IMR-90 (cell line): Measurements from ENCODE around the gene MALAT1. TPM values are rescaled to one million over a fixed set of nuclear protein-coding genes. Genes with fewer than 3 reads are reported as not detected.

ENCODE experiments used
- CEBPB ChIP-seq: IDR thresholded peaks from 2 replicates; pipeline ENCODE4 v1.6.1; 2012; ENCODE audit warnings: low read depth, low read length, improper control_type of control experiment
- CHD1 ChIP-seq: IDR thresholded peaks from 2 replicates; pipeline ENCODE4 v1.6.1; 2012; ENCODE audit warnings: low read depth, low read length, improper control_type of control experiment
- RCOR1 ChIP-seq: IDR thresholded peaks from 2 replicates; pipeline ENCODE4 v1.6.1; 2012; ENCODE audit warnings: mild to moderate bottlenecking, low read length, improper control_type of control experiment; ENCODE audit not compliant: insufficient replicate concordance
- polyA plus RNA-seq, 3 experiments: library from polyadenylated mRNA; depleted of rRNA; stranded (reverse); fragments of >200 nt; gene quantifications; 2 replicates each; pipeline ENCODE4 v1.2.3, GENCODE V29; 2012; ENCODE audit warnings: low replicate concordance in 1 of 3
- total RNA-seq: library from RNA; depleted of rRNA; stranded (reverse); fragments of >200 nt; gene quantifications from 2 replicates; pipeline ENCODE4 v1.2.3, GENCODE V29; 2012

Gene MALAT1
- total and polyA plus RNA-seq, 2 of the 4 experiments (the other 2 are of a cell fraction): 636 to 3,569 TPM

GRCh38 chr11:65524741-65525545 lies 26.1 kb downstream of the MALAT1 start, which contains the start of gene SCYL1 (continued):
- TF ChIP-seq RCOR1: no peak
- no peak for TF ChIP-seq CEBPB
- peak; percentile 93; the same call in 1 of the 2 replicates for TF ChIP-seq CHD1
